ENCODE results near the gene SMARCD2. TPM values are rescaled to one million over a fixed set of nuclear protein-coding genes. Genes with fewer than 3 reads are reported as not detected.
A peak's percentile ranks its signal among the peaks of the same experiment; 100 is the strongest.

SMARCD2 gene
- total RNA-seq, 1 donor from 2014 or later: 107 TPM

DNA sequence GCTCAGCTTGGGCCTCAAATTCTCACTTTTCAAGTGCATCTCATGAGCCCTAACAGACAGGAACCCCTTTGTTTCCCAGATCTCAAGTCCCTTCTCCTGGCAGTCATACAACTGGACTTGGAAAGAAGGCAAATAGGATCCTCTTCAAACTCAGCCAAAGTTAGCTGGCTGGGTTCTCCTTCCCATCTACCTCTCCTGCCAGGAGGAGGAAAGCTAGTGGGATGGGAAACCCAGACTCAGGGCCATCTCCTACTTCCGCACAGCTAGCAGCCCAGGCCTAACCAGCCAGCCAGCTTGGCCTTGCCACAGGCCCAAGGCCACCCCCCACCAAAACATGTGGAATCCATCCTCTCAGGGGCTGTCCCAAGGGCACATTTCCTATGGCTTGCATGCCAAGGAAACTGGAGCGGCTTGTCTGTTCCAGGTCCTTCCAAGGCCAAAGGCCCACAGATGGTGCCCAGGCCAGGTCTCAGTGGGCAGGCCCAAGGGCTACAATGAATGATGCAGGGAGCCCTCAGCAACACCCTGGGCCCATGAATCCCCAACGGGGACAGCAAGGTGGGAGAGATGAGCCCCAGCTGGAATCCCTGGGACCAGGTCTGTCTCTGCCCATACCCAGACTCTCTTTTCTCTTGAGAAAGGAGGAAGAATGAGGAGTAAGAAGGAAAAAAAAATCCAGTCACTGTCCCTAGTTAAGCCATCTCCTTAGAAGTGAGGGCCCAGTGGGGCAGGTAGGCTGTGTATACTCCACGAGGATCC is 1.7 kb downstream of the SMARCD2 start:
- no peaks in the 10 kb centered on the region for H3K36me3 ChIP-seq (ENCODE audit: control insufficient read depth, insufficient read depth, low read length)
- no peak for DNase-seq (ENCODE audit: low read depth)
- peak overlapping the region; percentile 76 for H3K4me3 ChIP-seq (ENCODE audit: low read depth, low read length)
- TF ChIP-seq, protein P1, sequence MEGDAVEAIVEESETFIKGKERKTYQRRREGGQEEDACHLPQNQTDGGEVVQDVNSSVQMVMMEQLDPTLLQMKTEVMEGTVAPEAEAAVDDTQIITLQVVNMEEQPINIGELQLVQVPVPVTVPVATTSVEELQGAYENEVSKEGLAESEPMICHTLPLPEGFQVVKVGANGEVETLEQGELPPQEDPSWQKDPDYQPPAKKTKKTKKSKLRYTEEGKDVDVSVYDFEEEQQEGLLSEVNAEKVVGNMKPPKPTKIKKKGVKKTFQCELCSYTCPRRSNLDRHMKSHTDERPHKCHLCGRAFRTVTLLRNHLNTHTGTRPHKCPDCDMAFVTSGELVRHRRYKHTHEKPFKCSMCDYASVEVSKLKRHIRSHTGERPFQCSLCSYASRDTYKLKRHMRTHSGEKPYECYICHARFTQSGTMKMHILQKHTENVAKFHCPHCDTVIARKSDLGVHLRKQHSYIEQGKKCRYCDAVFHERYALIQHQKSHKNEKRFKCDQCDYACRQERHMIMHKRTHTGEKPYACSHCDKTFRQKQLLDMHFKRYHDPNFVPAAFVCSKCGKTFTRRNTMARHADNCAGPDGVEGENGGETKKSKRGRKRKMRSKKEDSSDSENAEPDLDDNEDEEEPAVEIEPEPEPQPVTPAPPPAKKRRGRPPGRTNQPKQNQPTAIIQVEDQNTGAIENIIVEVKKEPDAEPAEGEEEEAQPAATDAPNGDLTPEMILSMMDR (IDR thresholded peaks at IDR 0.05; ENCODE audit: insufficient read depth, low read length, poor library complexity, severe bottlenecking): no peak
- H3K27me3 ChIP-seq (ENCODE audit: control insufficient read depth, insufficient read depth, low read length): no peaks in the 10 kb centered on the region

DNA sequence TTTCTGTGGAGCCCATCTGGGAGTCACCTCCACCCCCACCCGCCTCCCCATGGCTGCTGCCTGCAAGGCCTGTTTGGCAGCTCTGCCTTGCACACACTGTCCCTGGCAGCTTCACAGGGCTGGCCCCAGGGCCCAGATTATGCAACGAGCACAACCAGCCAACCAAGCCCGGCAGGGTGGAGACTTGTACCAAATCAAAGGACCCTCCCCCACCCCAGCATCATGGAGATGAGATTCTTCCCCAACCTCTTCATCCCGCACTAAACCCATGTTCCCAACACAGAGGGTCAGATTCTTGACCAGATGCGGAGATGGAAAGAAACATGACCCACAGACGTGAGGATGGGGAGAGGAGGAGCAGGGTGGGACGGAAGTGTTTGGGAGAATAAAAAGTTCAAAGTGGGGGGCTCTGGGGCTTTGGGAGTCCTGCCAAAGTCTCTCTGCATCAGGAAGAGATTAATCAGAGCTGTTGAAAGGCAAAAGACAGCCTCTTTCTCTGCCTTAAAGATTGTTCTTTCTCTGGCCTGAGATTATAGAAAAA is 3.8 kb downstream of the SMARCD2 start:
- H3K27me3 ChIP-seq (ENCODE audit: control insufficient read depth, insufficient read depth, low read length): no peaks in the 10 kb centered on the region
- DNase-seq (ENCODE audit: low read depth): no peak
- peaks cover 2% of the 10 kb centered on the region for H3K36me3 ChIP-seq (ENCODE audit: control insufficient read depth, insufficient read depth, low read length)
- H3K4me3 ChIP-seq (ENCODE audit: low read depth, low read length): no peak overlapping the region
- TF ChIP-seq, protein P1 (IDR thresholded peaks at IDR 0.05; ENCODE audit: insufficient read depth, low read length, poor library complexity, severe bottlenecking): no peak

DNA sequence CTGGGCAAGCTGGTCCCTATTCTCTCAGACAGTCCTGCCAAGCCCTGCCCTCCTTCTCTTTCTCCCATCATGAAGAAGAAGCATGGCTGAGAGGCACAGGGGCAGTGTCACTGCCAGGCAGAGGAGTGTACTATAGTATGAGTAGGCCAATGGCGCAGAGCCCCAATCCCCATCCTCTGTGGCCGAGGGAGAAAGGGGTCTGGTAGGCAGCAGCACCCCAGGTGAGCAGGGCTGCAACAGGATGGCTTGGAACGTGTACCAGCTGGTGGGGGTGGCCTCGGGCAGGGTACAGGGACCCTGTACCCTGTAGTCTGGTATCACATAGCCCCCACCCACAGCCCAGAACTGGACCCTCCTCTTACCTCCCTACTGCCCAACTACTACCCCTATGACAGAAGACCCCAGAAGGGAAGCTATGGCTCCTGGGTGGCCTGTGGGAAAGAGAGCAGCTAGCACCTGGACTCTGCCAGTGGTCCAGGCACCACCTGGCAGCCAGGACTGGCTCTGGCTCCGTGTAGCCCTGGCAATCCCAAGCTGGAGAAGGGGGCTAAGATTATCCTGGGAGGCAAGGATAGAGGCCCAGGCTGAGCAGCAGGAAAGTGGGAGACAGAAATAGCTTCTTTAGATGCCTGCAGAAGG is 4.4 kb downstream of the SMARCD2 start:
- DNase-seq (ENCODE audit: low read depth): no peak
- H3K36me3 ChIP-seq (ENCODE audit: control insufficient read depth, insufficient read depth, low read length): peaks cover 2% of the 10 kb centered on the region
- TF ChIP-seq, protein P1 (IDR thresholded peaks at IDR 0.05; ENCODE audit: insufficient read depth, low read length, poor library complexity, severe bottlenecking): no peak
- H3K4me3 ChIP-seq (ENCODE audit: low read depth, low read length): no peak overlapping the region
- no peaks in the 10 kb centered on the region for H3K27me3 ChIP-seq (ENCODE audit: control insufficient read depth, insufficient read depth, low read length)

DNA sequence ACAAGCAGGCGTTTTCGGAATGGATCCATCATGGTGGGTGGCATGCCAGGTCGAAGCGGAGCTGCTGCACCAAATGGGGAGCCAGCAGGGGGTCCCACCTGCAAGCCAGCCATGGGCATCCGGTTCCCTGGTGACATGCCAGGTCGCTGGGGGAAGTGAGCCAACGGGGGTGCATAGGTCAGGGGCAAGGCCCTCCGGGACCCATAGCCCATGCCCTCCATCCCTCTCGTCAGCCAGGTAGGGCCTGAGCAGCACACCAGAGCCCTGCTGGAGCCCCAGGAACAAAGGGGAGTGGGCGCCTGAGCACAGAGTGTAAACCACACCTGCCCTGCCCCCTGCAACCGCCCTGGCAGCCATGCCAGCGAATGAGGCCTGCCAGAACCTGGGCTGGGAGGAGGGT is 5.0 kb downstream of the SMARCD2 start:
- H3K4me3 ChIP-seq (ENCODE audit: low read depth, low read length): no peak overlapping the region
- peaks cover 3% of the 10 kb centered on the region for H3K36me3 ChIP-seq (ENCODE audit: control insufficient read depth, insufficient read depth, low read length)
- no peak for DNase-seq (ENCODE audit: low read depth)
- TF ChIP-seq, protein P1 (IDR thresholded peaks at IDR 0.05; ENCODE audit: insufficient read depth, low read length, poor library complexity, severe bottlenecking): no peak
- H3K27me3 ChIP-seq (ENCODE audit: control insufficient read depth, insufficient read depth, low read length): no peaks in the 10 kb centered on the region

DNA sequence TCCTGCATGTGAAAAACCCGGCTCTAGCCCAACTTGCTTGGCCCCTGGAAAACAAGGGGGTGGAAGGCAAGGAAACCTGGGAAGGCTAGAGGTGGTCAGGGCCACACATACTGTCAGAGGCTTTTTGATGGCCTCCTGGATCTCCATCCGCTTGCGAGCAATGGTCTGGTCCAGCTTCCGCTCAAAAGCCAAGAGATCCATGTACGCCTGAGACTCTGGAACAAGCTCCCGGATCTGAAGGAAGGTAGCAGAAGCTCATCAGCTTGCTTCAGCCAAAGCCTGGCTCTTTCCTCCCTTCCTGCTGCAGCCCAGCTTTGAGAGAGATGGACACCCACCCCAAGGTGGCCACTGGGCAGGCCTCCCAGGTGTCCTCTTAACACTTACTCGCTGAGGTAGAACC is 5.7 kb downstream of the SMARCD2 start:
- TF ChIP-seq, protein P1 (IDR thresholded peaks at IDR 0.05; ENCODE audit: insufficient read depth, low read length, poor library complexity, severe bottlenecking): no peak
- Histone ChIP-seq H3K27me3 (ENCODE audit: control insufficient read depth, insufficient read depth, low read length) (no peaks in the 10 kb centered on the region), H3K36me3 (ENCODE audit: control insufficient read depth, insufficient read depth, low read length) (peaks cover 3% of the 10 kb centered on the region), H3K4me3 (ENCODE audit: low read depth, low read length) (no peak overlapping the region)
- no peak for DNase-seq (ENCODE audit: low read depth)

Data from kidney epithelial cell (primary cell).